NT2/D1 (cell line): ENCODE results near the gene TUBGCP6.

ENCODE experiments used
- SUZ12 ChIP-seq: IDR thresholded peaks from 2 replicates; pipeline ENCODE4 v1.6.1; 2011; ENCODE audit not compliant: insufficient read length, insufficient read depth; ENCODE audit errors: extremely low read depth
- YY1 ChIP-seq: IDR thresholded peaks from 2 replicates; pipeline ENCODE4 v1.6.1; 2011; ENCODE audit not compliant: insufficient read length, insufficient read depth
- ZNF274 ChIP-seq: IDR thresholded peaks from 2 replicates; pipeline ENCODE4 v1.6.1; 2011; ENCODE audit warnings: mild to moderate bottlenecking, low read depth, low read length

- no peak for TF ChIP-seq YY1
- no peak for TF ChIP-seq ZNF274
- TF ChIP-seq SUZ12 = no peak
Measured at GRCh38 chr22:50264104-50264745, 19.4 kb upstream of the TUBGCP6 start.
